Prostate gland (tissue), 2 donors: ENCODE results near the gene CREB1.

Source experiments
- POLR2A ChIP-seq: fragments of 450-650 bp; IDR thresholded peaks from one replicate; pipeline ENCODE4 v1.6.1; 2016; ENCODE audit warnings: antibody characterized with exemption, mild to moderate bottlenecking
- POLR2AphosphoS5 ChIP-seq: sonication (generic); formaldehyde crosslinking; IDR thresholded peaks from one replicate; pipeline ENCODE4 v1.6.1; 2017; ENCODE audit warnings: antibody characterized with exemption
- TF ChIP-seq, protein P1 (sequence below), 4 experiments: fragments of 200-600 bp in 2 of 4; fragments of 450-650 bp in 2 of 4; sonication (generic) in 2 of 4; IDR thresholded peaks; 1 replicate in 3 of 4; 2 replicates in 1 of 4; pipeline ENCODE4 v1.5.1; 2016 to 2019; ENCODE audit warnings: antibody characterized with exemption in 4 of 4, mild to moderate bottlenecking in 2 of 4, moderate library complexity in 2 of 4

- TF ChIP-seq, protein P1, sequence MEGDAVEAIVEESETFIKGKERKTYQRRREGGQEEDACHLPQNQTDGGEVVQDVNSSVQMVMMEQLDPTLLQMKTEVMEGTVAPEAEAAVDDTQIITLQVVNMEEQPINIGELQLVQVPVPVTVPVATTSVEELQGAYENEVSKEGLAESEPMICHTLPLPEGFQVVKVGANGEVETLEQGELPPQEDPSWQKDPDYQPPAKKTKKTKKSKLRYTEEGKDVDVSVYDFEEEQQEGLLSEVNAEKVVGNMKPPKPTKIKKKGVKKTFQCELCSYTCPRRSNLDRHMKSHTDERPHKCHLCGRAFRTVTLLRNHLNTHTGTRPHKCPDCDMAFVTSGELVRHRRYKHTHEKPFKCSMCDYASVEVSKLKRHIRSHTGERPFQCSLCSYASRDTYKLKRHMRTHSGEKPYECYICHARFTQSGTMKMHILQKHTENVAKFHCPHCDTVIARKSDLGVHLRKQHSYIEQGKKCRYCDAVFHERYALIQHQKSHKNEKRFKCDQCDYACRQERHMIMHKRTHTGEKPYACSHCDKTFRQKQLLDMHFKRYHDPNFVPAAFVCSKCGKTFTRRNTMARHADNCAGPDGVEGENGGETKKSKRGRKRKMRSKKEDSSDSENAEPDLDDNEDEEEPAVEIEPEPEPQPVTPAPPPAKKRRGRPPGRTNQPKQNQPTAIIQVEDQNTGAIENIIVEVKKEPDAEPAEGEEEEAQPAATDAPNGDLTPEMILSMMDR (IDR thresholded peaks at IDR 0.05), result no peak
- no peak for TF ChIP-seq POLR2A
- no peak for TF ChIP-seq POLR2AphosphoS5
Observed at GRCh38 chr2:207489251-207489650, 40.5 kb upstream of the CREB1 start.
